PC-9 (cell line): ENCODE data around the gene RHCG.

Experiments
- EZH2 ChIP-seq: fragments of 200-600 bp; sonication (generic); IDR thresholded peaks from 2 replicates; pipeline ENCODE4 v1.8.0; 2017; ENCODE audit warnings: antibody characterized with exemption, low read depth
- TF ChIP-seq, protein P1 (sequence below): fragments of 200-600 bp; sonication (generic); conservative IDR thresholded peaks from 2 replicates; pipeline ENCODE4 v1.6.1; 2017; ENCODE audit warnings: mixed run types, antibody characterized with exemption, mild to moderate bottlenecking, moderate library complexity

DNA sequence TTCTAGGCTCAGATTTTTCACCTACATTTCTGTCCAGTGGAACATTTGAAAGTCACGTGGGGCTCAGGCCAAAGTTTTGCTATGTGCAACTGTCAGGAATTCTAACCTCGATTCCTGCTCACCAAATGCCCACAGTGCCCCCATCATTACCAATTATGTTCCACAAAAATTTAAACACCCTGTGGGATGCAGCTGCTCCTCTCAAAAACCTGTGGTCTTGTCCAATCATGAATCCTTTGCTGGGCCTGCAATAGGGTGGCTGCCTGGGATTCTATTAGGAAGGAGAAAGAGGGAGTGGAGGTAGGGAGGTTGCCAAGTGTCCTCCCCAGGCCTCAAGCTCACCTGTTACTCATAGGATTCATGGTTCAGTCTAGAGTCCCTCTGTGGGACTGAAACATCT is 68.1 kb downstream of the RHCG start:
- TF ChIP-seq, protein P1, sequence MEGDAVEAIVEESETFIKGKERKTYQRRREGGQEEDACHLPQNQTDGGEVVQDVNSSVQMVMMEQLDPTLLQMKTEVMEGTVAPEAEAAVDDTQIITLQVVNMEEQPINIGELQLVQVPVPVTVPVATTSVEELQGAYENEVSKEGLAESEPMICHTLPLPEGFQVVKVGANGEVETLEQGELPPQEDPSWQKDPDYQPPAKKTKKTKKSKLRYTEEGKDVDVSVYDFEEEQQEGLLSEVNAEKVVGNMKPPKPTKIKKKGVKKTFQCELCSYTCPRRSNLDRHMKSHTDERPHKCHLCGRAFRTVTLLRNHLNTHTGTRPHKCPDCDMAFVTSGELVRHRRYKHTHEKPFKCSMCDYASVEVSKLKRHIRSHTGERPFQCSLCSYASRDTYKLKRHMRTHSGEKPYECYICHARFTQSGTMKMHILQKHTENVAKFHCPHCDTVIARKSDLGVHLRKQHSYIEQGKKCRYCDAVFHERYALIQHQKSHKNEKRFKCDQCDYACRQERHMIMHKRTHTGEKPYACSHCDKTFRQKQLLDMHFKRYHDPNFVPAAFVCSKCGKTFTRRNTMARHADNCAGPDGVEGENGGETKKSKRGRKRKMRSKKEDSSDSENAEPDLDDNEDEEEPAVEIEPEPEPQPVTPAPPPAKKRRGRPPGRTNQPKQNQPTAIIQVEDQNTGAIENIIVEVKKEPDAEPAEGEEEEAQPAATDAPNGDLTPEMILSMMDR, result no peak
- no peak for TF ChIP-seq EZH2
